Glutamatergic neuron (in vitro differentiated cells): ENCODE data around the gene CTXN2. TPM values are rescaled to one million over a fixed set of nuclear protein-coding genes. Genes with fewer than 3 reads are reported as not detected.

ENCODE experiments used
- DNase-seq: peaks from one replicate; pipeline ENCODE4 v3.0.0; 2022
- H3K27ac Mint-ChIP-seq: one replicate; pipeline ENCODE4 v1.8.0; 2020; ENCODE audit warnings: mild to moderate bottlenecking, mixed read lengths, inconsistent platforms; ENCODE audit not compliant: unreplicated experiment
- H3K27me3 Mint-ChIP-seq: one replicate; pipeline ENCODE4 v1.8.0; 2020; ENCODE audit warnings: mild to moderate bottlenecking, moderate library complexity, mixed read lengths, inconsistent platforms; ENCODE audit not compliant: unreplicated experiment
- H3K36me3 Mint-ChIP-seq: one replicate; pipeline ENCODE4 v1.8.0; 2020; ENCODE audit warnings: mild to moderate bottlenecking, mixed read lengths, inconsistent platforms; ENCODE audit not compliant: unreplicated experiment
- H3K4me1 Mint-ChIP-seq: one replicate; pipeline ENCODE4 v1.8.0; 2020; ENCODE audit warnings: mild to moderate bottlenecking, low read depth, mixed read lengths, inconsistent platforms; ENCODE audit not compliant: unreplicated experiment
- H3K4me3 Mint-ChIP-seq: one replicate; pipeline ENCODE4 v1.8.0; 2020; ENCODE audit warnings: mild to moderate bottlenecking, mixed read lengths, inconsistent platforms; ENCODE audit not compliant: unreplicated experiment
- H3K9me3 Mint-ChIP-seq: one replicate; pipeline ENCODE4 v1.8.0; 2020; ENCODE audit warnings: mild to moderate bottlenecking, moderate library complexity, mixed read lengths, inconsistent platforms; ENCODE audit not compliant: unreplicated experiment
- total RNA-seq: library from RNA; stranded (reverse); fragmentation: NEBNext Ultra II Directional; extraction: Animal tissue kit (Norgen Biotek cat#: 25700); gene quantifications from one replicate; pipeline ENCODE4 v1.2.1, GENCODE V29; 2021; ENCODE audit not compliant: unreplicated experiment
- TF ChIP-seq, protein P1 (sequence below): fragments of 200-600 bp; sonication (generic); IDR thresholded peaks from one replicate; pipeline ENCODE4 v1.5.0; 2021; ENCODE audit not compliant: partially characterized antibody, unreplicated experiment

Gene CTXN2
- total RNA-seq, 1 donor from 2014 or later: 0.22 TPM

DNA sequence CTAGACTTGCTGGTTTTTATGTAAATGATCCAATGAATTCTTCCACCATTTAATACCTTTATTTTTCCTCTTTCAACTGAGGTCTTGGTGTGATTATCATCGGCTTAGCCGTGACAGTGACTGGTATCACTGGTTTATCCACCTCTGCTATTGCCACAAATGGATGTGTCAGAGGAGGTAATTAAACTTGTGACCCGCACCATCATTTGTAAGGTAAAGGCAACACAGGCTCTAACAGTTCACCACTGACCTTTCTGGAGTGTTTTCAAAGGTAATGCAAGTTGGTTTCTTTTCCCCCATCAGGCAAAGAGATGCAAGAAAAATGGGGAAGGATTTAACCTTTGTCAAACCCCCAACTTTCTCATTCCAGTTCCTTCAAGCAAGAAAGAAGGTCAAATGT is 34.3 kb downstream of the CTXN2 start:
- H3K27me3 Mint-ChIP-seq: no peaks in the 10 kb centered on the region
- H3K36me3 Mint-ChIP-seq: no peaks in the 10 kb centered on the region
- H3K27ac Mint-ChIP-seq: no peak overlapping the region
- H3K4me3 Mint-ChIP-seq: no peak overlapping the region
- no peaks in the 10 kb centered on the region for H3K4me1 Mint-ChIP-seq
- TF ChIP-seq, protein P1, sequence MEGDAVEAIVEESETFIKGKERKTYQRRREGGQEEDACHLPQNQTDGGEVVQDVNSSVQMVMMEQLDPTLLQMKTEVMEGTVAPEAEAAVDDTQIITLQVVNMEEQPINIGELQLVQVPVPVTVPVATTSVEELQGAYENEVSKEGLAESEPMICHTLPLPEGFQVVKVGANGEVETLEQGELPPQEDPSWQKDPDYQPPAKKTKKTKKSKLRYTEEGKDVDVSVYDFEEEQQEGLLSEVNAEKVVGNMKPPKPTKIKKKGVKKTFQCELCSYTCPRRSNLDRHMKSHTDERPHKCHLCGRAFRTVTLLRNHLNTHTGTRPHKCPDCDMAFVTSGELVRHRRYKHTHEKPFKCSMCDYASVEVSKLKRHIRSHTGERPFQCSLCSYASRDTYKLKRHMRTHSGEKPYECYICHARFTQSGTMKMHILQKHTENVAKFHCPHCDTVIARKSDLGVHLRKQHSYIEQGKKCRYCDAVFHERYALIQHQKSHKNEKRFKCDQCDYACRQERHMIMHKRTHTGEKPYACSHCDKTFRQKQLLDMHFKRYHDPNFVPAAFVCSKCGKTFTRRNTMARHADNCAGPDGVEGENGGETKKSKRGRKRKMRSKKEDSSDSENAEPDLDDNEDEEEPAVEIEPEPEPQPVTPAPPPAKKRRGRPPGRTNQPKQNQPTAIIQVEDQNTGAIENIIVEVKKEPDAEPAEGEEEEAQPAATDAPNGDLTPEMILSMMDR: no peak
- no peaks in the 10 kb centered on the region for H3K9me3 Mint-ChIP-seq
- DNase-seq: no peak

DNA sequence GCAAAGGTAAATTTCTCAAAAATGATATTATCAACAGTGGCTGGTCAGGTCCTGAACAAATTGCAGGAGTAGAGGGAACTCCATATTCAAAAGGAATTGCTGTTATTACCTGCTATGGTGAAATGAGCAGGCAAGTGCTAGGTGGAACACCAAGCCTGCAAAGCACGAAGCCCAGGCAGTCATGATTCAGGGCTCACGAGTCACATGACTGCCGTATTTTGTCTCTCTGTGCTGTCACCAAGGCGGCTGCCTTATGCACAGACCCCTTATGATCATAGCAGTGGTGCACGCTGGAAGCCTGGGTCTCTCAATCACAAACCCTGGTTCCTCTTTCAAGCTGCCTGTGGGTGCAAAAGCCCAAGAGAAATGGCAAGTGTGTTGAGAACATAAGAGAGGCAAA is 39.0 kb downstream of the CTXN2 start:
- no peaks in the 10 kb centered on the region for H3K9me3 Mint-ChIP-seq
- no peaks in the 10 kb centered on the region for H3K27me3 Mint-ChIP-seq

DNA sequence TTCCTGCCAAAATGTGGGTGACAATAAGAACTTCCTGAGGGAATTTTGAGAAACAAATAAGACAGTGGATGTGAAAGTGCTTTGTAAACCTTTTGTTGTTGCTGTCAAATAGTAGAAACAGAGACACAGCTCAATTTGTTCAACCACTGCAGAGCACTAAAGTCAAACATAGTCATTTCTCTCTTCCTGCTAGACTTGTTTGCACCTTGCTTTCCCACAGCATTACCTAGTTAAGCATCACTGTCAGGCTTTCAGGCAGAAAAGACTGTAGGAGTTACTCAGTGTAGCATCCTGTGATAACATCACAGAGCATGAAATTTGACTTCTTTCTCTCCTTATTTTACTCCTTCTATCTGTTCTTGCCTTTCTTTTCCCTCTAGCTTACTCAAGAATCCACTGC is 41.8 kb downstream of the CTXN2 start:
- TF ChIP-seq, protein P1: no peak
- Mint-ChIP-seq H3K36me3 (no peaks in the 10 kb centered on the region), H3K27me3 (peaks cover under 1% of the 10 kb centered on the region), H3K4me1 (no peaks in the 10 kb centered on the region), H3K4me3 (no peak overlapping the region), H3K9me3 (no peaks in the 10 kb centered on the region), H3K27ac (no peak overlapping the region)
- DNase-seq: no peak

More for the DNA sequence above, 39.0 kb downstream of the CTXN2 start:
- DNase-seq: no peak
- H3K4me1 Mint-ChIP-seq: no peaks in the 10 kb centered on the region
- H3K4me3 Mint-ChIP-seq: no peak overlapping the region
- H3K27ac Mint-ChIP-seq: no peak overlapping the region
- TF ChIP-seq, protein P1: no peak
- H3K36me3 Mint-ChIP-seq: no peaks in the 10 kb centered on the region

DNA sequence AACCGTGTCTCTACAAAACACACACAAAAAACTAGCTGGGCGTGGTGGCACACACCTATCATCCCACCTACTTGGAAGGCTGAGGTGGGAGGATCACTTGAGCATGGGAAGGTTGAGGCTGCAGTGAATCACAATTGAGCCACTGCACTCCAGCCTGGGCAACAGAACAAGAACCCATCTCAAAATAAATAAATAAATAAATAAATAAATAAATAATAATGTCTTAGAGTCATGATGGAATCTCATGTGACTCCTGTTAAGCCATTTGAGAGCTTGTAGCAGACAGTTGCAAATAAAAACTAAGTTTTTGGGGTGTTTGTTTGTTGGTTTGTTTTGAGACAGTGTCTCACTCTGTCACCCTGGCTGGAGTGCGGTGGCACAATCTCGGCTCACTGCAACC is 47.9 kb downstream of the CTXN2 start:
- Mint-ChIP-seq H3K4me1 (no peaks in the 10 kb centered on the region), H3K27me3 (peaks cover 3% of the 10 kb centered on the region), H3K27ac (no peak overlapping the region), H3K9me3 (no peaks in the 10 kb centered on the region), H3K4me3 (no peak overlapping the region), H3K36me3 (no peaks in the 10 kb centered on the region)
- DNase-seq: no peak
- TF ChIP-seq, protein P1: no peak

DNA sequence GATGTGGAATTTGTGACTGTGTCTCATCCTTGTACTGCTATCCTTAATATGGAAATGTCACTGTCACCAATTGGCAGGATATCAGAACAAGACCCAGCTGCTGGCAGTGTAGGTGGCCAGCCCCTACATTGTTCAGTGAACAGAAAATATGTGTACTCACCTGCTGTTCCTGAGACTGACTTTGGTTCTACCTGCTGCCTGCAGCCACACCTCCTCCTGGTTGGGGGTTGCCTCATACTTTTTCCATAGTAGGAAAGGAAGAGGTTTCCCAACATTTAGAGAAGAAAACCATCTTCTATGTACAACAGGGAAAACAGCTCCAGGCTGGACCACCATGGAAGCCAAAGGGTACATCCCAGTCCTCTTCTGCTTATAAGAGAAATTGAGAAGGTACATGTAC is 50.5 kb downstream of the CTXN2 start:
- H3K9me3 Mint-ChIP-seq: no peaks in the 10 kb centered on the region
- TF ChIP-seq, protein P1: no peak
- no peaks in the 10 kb centered on the region for H3K4me1 Mint-ChIP-seq
- H3K27me3 Mint-ChIP-seq: peaks cover 3% of the 10 kb centered on the region
- H3K4me3 Mint-ChIP-seq: no peak overlapping the region
- no peak overlapping the region for H3K27ac Mint-ChIP-seq
- H3K36me3 Mint-ChIP-seq: no peaks in the 10 kb centered on the region
- no peak for DNase-seq
